ENCODE data around the gene ZNF496. TPM values are rescaled to one million over a fixed set of nuclear protein-coding genes. Genes with fewer than 3 reads are reported as not detected.
"Not testable (repeated sequence)": the region's sequence is repeated elsewhere in the genome, so short reads cannot be mapped to it uniquely, and the experiment has no call there.

The ZNF496 gene
- total RNA-seq (10 to 100 TPM; 13.2 to 37.9 (median 16.5) TPM), polyA plus RNA-seq (10 to 100 TPM in 1 of 2 donors, 1 to 10 TPM in 1; 6.2 to 10.9 TPM)
- long read RNA-seq, donor 1, full-length matches to known transcripts = 1 of 21 reads
- long read RNA-seq, donor 1, partial matches to known transcripts = 1 of 21 reads
- long read RNA-seq, donor 1, other reads (novel, unspliced or antisense) = 19 of 21 reads
- long read RNA-seq, donor 2, partial matches to known transcripts = 7 of 37 reads
- long read RNA-seq, donor 2, other reads (novel, unspliced or antisense) = 30 of 37 reads
- long read RNA-seq, donor 3, full-length matches to known transcripts = 1 of 12 reads
- long read RNA-seq, donor 3, partial matches to known transcripts = 0 of 12 reads
- long read RNA-seq, donor 3, other reads (novel, unspliced or antisense) = 11 of 12 reads

DNA sequence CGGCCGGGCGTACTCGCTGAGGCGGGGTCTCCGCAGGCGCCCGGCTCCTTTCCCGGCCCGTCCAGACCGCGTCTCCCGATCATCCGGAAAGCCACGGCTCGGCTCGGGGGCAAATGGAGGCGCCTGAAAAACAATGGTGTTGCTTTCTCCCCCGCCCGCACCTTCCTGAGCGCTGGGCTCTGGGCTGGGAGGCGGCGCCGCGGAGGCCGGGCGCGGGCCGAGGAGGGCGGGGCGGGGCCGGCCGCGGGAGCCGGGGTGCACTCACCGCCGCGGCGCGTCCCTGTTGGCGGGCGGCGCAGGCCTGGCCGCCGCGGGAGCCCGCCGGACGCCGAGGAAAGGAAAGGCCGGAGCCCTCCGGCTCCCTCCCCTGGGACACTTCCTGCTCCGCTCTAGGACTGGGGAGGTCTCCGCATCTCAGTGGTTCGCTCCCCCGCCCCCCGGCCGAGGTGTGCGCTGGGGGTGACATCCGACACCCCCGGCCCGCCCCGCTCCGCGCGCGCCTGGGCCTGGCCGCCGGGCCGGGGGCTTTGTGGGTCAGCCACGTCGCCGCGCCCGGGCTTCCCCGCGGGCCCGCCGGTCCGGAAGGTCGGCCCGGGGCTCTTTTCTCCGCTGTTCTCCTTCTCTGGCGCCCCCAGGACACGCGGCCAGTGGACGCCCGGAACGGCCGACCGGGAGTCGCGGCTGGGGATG is at the start of gene ZNF496:
Gene ZNF496 (minus strand): TSS at position 343 of the 690 bp plus-strand sequence. CDS start 2,289 bp downstream, outside the sequence.
- peak; percentile 68 to 86 (median 82) for ATAC-seq

GRCh38 chr1:247378334-247379073 is 46.8 kb upstream of the ZNF496 start:
- TF ChIP-seq POLR2A (IDR thresholded peaks at IDR 0.05) (no peak), CTCF (IDR thresholded peaks at IDR 0.05) (no peak)
- Histone ChIP-seq H3K4me1 (peaks cover 0 to 5% (median 0%) of the 10 kb centered on the region in 12 donors), H3K4me3 (no peak overlapping the region), H3K9me3 (peaks cover 0 to 5% (median 0%) of the 10 kb centered on the region in 12 donors), H3K36me3 (no peaks in the 10 kb centered on the region), H3K27me3 (peaks cover 0 to 5% (median 0%) of the 10 kb centered on the region in 9 donors), H3K27ac (no peak overlapping the region)
- ATAC-seq (no peak), DNase-seq (no peak)
- WGBS, 4 donors = 84 to 92% (median 87%) methylated on average over 20 of the region's 20 CpGs
- intact Hi-C loops (cut with DNase I) = loop anchor here in 3 of 10 donors (10.0 kb wide), 1 partner anchor 334 kb away; no protein-coding TSS in a partner anchor

More for the DNA sequence above, at the start of gene ZNF496:
- Histone ChIP-seq H3K9me3 (no peaks in the 10 kb centered on the region), H3K27ac (peak within 1 kb of the TSS; percentile 82 to 98 (median 94)), H3K36me3 (peaks cover 0 to 34% (median 29%) of the 10 kb centered on the region in 9 donors), H3K4me1 (peaks cover 6 to 58% (median 40%) of the 10 kb centered on the region in 12 donors), H3K4me3 (peak within 1 kb of the TSS; percentile 81 to 99 (median 97)), H3K27me3 (no peaks in the 10 kb centered on the region)
- WGBS, 4 donors = 0% methylated on average over 17 to 93 of the region's 93 CpGs
- no peak for TF ChIP-seq POLR2A (IDR thresholded peaks at IDR 0.05)
- TF ChIP-seq CTCF (IDR thresholded peaks at IDR 0.05) = peak in 1 of 12 donors; percentile 17
- intact Hi-C loops (cut with DNase I) = loop anchor here in 6 of 10 donors (2.0 to 10.0 kb wide), 6 partner anchors 41 to 397 kb away; partner anchors contain the start of gene AHCTF1 (in 1 of the 6)
- DNase-seq = peak; percentile 85 to 89 (median 88)

DNA sequence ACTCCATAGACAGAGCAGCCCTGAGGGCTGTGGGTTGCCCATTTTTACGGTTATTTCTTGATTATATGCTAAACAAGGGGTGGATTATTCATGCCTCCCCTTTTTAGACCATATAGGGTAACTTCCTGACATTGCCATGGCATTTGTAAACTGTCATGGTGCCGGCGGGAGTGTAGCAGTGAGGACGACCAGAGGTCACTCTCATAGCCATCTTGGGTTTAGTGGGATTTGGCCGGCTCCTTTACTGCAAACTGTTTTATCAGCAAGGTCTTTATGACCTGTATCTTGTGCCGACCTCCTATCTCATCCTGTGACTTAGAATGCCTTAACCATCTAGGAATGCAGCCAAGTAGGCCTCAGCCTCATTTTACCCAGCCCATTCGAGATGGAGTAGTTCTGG is 46.0 kb upstream of the ZNF496 start:
- DNase-seq, H3K27me3 ChIP-seq, H3K4me3 ChIP-seq, H3K4me1 ChIP-seq, ATAC-seq, H3K36me3 ChIP-seq, H3K27ac ChIP-seq, H3K9me3 ChIP-seq: not testable (repeated sequence)
- WGBS, 4 donors = 70 to 75% (median 73%) methylated on average over 7 of the region's 7 CpGs
- intact Hi-C loops (cut with DNase I) = loop anchor here in 3 of 10 donors (10.0 kb wide), 1 partner anchor 333 kb away; no protein-coding TSS in a partner anchor

DNA sequence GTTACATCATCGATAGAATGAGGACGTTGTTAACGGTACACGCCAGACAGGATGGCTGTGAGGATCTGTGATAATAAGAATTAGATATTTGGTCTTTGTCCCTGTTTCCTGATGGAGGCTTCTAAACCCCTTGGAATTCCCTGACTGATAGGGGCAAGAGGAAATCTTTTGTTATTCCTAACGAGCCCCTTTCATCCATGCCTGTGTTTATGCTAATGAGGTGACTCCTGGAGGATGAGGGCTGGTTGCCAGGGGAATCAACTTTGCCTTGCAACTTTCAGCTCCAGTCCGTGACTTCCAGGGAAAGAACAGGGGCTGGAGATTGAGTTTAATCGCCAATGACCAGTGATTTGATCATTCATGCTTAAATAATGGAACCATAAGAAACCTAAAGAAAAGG is 45.0 kb upstream of the ZNF496 start:
- TF ChIP-seq POLR2A (IDR thresholded peaks at IDR 0.05) (no peak), CTCF (IDR thresholded peaks at IDR 0.05) (no peak)
- DNase-seq (no peak), ATAC-seq (no peak)
- intact Hi-C loops (cut with DNase I) = loop anchor here in 3 of 10 donors (10.0 kb wide), 1 partner anchor 332 kb away; no protein-coding TSS in a partner anchor
- Histone ChIP-seq H3K36me3 (no peaks in the 10 kb centered on the region), H3K4me1 (peaks cover 0 to 8% (median 0%) of the 10 kb centered on the region in 12 donors), H3K4me3 (no peak overlapping the region), H3K9me3 (peaks cover 0 to 5% (median 0%) of the 10 kb centered on the region in 12 donors), H3K27me3 (peaks cover 0 to 8% (median 0%) of the 10 kb centered on the region in 9 donors), H3K27ac (no peak overlapping the region)
- WGBS, 4 donors = 25 to 40% (median 37%) methylated on average over 7 of the region's 7 CpGs
